GM23338 (cell line): ENCODE measurements around the gene DNAH17.

ENCODE experiments used
- CREB1 ChIP-seq: fragments of 250-450 bp; sonication (Bioruptor Pico); IDR thresholded peaks from 2 replicates; pipeline ENCODE4 v1.5.0; 2020; ENCODE audit warnings: low read depth, mild to moderate bottlenecking, moderate library complexity
- CTCF ChIP-seq, 2 experiments: fragments of 200-600 bp in 1 of 2; sonication (generic) in 1 of 2; conservative IDR thresholded peaks; 2 replicates each; pipeline versions ENCODE4 v1.5.1 to v1.6.1; 2016 to 2017; ENCODE audit warnings: antibody characterized with exemption in 2 of 2, low read depth in 2 of 2, mild to moderate bottlenecking in 2 of 2, moderate library complexity in 1 of 2
- ETS1 ChIP-seq: IDR thresholded peaks from 2 replicates; pipeline ENCODE4 v1.6.1; 2016; ENCODE audit warnings: antibody characterized with exemption
- EZH2 ChIP-seq: fragments of 200-600 bp; sonication (generic); IDR thresholded peaks from one replicate; pipeline ENCODE4 v1.8.0; 2017; ENCODE audit warnings: antibody characterized with exemption, mild to moderate bottlenecking, low read depth; ENCODE audit not compliant: unreplicated experiment
- EZH2phosphoT487 ChIP-seq: fragments of 200-600 bp; sonication (generic); IDR thresholded peaks from one replicate; pipeline ENCODE4 v1.8.1; 2018; ENCODE audit warnings: antibody characterized with exemption; ENCODE audit not compliant: unreplicated experiment
- NANOG ChIP-seq: IDR thresholded peaks from 2 replicates; pipeline ENCODE4 v1.6.1; 2016; ENCODE audit warnings: antibody characterized with exemption, borderline replicate concordance
- POLR2AphosphoS5 ChIP-seq: IDR thresholded peaks from 2 replicates; pipeline ENCODE4 v1.6.1; 2016; ENCODE audit warnings: antibody characterized with exemption, low read depth
- ZNF114 ChIP-seq: fragments of 250-450 bp; sonication (Bioruptor Pico); IDR thresholded peaks from 2 replicates; pipeline ENCODE4 v1.5.0; 2020; ENCODE audit warnings: mild to moderate bottlenecking, moderate library complexity
- ZNF331 ChIP-seq: fragments of 250-450 bp; sonication (Bioruptor Pico); IDR thresholded peaks from 2 replicates; pipeline ENCODE4 v1.5.0; 2020; ENCODE audit warnings: low read depth, mild to moderate bottlenecking, moderate library complexity
- ZNF462 ChIP-seq: fragments of 250-450 bp; sonication (Bioruptor Pico); IDR thresholded peaks from 2 replicates; pipeline ENCODE4 v1.5.0; 2020; ENCODE audit warnings: mild to moderate bottlenecking, moderate library complexity
- TF ChIP-seq, protein P1 (sequence below): IDR thresholded peaks from one replicate; pipeline ENCODE4 v1.6.1; 2018; ENCODE audit warnings: antibody characterized with exemption; ENCODE audit not compliant: unreplicated experiment

DNA sequence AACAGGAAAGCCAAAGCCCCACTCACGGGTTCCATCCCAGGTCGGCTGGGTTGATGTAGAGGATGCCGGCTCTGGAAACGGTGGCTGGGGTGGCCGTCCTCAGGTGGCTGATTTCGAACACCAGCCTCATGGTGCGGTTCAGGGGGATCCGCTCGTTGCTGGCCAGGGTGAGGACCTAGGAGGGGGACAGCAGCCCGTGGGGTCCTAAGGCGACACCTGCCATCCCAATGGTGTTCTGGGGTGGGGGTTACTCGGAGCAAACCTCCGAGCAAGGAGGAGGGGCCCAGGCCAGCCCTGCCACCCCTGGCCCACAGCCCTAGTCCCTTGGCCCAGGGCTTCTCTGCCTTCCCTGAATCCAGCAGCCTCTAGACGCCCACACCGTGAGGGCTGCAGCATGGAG is 86.5 kb downstream of the DNAH17 start:
- TF ChIP-seq POLR2AphosphoS5 = no peak
- TF ChIP-seq CTCF (conservative IDR thresholded peaks at IDR 0.05; ENCODE audit: low read depth in 2 of 2) = no peak
- no peak for TF ChIP-seq CREB1
- no peak for TF ChIP-seq EZH2
- TF ChIP-seq ZNF331 (CRISPR knock-in tag) = no peak
- TF ChIP-seq NANOG = no peak
- TF ChIP-seq, protein P1, sequence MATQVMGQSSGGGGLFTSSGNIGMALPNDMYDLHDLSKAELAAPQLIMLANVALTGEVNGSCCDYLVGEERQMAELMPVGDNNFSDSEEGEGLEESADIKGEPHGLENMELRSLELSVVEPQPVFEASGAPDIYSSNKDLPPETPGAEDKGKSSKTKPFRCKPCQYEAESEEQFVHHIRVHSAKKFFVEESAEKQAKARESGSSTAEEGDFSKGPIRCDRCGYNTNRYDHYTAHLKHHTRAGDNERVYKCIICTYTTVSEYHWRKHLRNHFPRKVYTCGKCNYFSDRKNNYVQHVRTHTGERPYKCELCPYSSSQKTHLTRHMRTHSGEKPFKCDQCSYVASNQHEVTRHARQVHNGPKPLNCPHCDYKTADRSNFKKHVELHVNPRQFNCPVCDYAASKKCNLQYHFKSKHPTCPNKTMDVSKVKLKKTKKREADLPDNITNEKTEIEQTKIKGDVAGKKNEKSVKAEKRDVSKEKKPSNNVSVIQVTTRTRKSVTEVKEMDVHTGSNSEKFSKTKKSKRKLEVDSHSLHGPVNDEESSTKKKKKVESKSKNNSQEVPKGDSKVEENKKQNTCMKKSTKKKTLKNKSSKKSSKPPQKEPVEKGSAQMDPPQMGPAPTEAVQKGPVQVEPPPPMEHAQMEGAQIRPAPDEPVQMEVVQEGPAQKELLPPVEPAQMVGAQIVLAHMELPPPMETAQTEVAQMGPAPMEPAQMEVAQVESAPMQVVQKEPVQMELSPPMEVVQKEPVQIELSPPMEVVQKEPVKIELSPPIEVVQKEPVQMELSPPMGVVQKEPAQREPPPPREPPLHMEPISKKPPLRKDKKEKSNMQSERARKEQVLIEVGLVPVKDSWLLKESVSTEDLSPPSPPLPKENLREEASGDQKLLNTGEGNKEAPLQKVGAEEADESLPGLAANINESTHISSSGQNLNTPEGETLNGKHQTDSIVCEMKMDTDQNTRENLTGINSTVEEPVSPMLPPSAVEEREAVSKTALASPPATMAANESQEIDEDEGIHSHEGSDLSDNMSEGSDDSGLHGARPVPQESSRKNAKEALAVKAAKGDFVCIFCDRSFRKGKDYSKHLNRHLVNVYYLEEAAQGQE = no peak
- no peak for TF ChIP-seq EZH2phosphoT487
- no peak for TF ChIP-seq ZNF114 (CRISPR knock-in tag)
- TF ChIP-seq ETS1 = no peak
- TF ChIP-seq ZNF462 (CRISPR knock-in tag) = no peak
